PC-3 (cell line): ENCODE results near the gene DCDC2B. TPM values are rescaled to one million over a fixed set of nuclear protein-coding genes. Genes with fewer than 3 reads are reported as not detected.

Experiments used
- ATAC-seq: fragments of 200-7000 bp; cut with Tn5 transposase; 2 replicates; pipeline ENCODE4 v1.9.1; 2020; ENCODE audit warnings: mild to moderate bottlenecking, moderate library complexity
- BruUV-seq: library from RNA; stranded (reverse); fragments of 400-500 nt; replicated peaks from 2 replicates; lab custom pipeline; 2021; lab: Mats Ljungman, UMichigan
- CTCF ChIA-PET: fragments of 300-600 bp; sonication (Branson Sonifier 250); formaldehyde crosslinking; loops from one replicate; lab custom pipeline; 2022; ENCODE audit warnings: antibody characterized with exemption; lab: Charles Lee
- POLR2A ChIA-PET: fragments of 300-600 bp; sonication (Branson Sonifier 250); formaldehyde crosslinking; loops from one replicate; lab custom pipeline; 2022; ENCODE audit warnings: antibody characterized with exemption; ENCODE audit not compliant: unreplicated experiment; lab: Charles Lee
- DNase-seq: peaks from one replicate; pipeline ENCODE4 v3.0.0-alpha.2; 2015
- H2AFZ ChIP-seq: fragments of 300-600 bp; sonication (generic); 2 replicates; pipeline ENCODE4 v1.6.0; 2016; ENCODE audit warnings: antibody characterized with exemption, low read length
- H3F3A ChIP-seq: fragments of 300-600 bp; sonication (generic); one replicate; pipeline ENCODE4 v1.6.0; 2017; ENCODE audit warnings: antibody characterized with exemption, low read length, control low read depth, mild to moderate bottlenecking; ENCODE audit not compliant: unreplicated experiment
- H3K27ac ChIP-seq: fragments of 300-600 bp; sonication (generic); 2 replicates; pipeline ENCODE4 v1.5.1; 2016; ENCODE audit warnings: mild to moderate bottlenecking, low read length
- H3K27me3 ChIP-seq: fragments of 300-600 bp; sonication (generic); 2 replicates; pipeline ENCODE4 v1.6.1; 2016; ENCODE audit warnings: low read length, mixed read lengths
- H3K36me3 ChIP-seq: fragments of 300-600 bp; sonication (generic); 2 replicates; pipeline ENCODE4 v1.6.1; 2016; ENCODE audit warnings: low read depth, mixed run types, low read length, mixed read lengths
- H3K4me1 ChIP-seq: fragments of 300-600 bp; sonication (generic); 2 replicates; pipeline ENCODE4 v1.5.1; 2016; ENCODE audit warnings: low read length; ENCODE audit not compliant: insufficient read depth
- H3K4me2 ChIP-seq: fragments of 300-600 bp; sonication (generic); 2 replicates; pipeline ENCODE4 v1.6.0; 2016; ENCODE audit warnings: low read length
- H3K4me3 ChIP-seq: fragments of 300-600 bp; sonication (generic); 2 replicates; pipeline ENCODE4 v1.5.1; 2016; ENCODE audit warnings: mild to moderate bottlenecking, low read length, mixed read lengths
- H3K79me2 ChIP-seq: fragments of 300-600 bp; sonication (generic); 2 replicates; pipeline ENCODE4 v1.6.1; 2017; ENCODE audit warnings: low read length, mixed read lengths
- H3K9ac ChIP-seq: fragments of 300-600 bp; sonication (generic); 2 replicates; pipeline ENCODE4 v1.6.0; 2016; ENCODE audit warnings: mild to moderate bottlenecking, low read length
- H3K9me2 ChIP-seq: fragments of 300-600 bp; sonication (generic); replicated peaks from 2 replicates; pipeline ENCODE4 v1.6.1; 2016; ENCODE audit warnings: mixed run types, low read length, mixed read lengths
- H3K9me3 ChIP-seq: fragments of 300-600 bp; sonication (generic); 2 replicates; pipeline ENCODE4 v1.6.1; 2016; ENCODE audit warnings: low read length, mixed read lengths
- H4K20me1 ChIP-seq: fragments of 300-600 bp; sonication (generic); 2 replicates; pipeline ENCODE4 v1.6.1; 2016; ENCODE audit warnings: low read length, mixed read lengths
- EZH2 ChIP-seq: fragments of 300-600 bp; sonication (generic); IDR thresholded peaks from one replicate; pipeline ENCODE4 v1.6.1; 2017; ENCODE audit warnings: antibody characterized with exemption, mild to moderate bottlenecking, low read length; ENCODE audit not compliant: unreplicated experiment
- EZH2phosphoT487 ChIP-seq: fragments of 300-600 bp; sonication (generic); IDR thresholded peaks from 2 replicates; pipeline ENCODE4 v1.6.1; 2018; ENCODE audit warnings: mild to moderate bottlenecking, antibody characterized with exemption, low read length, borderline replicate concordance
- intact Hi-C: fragments of 100-400 bp; cut with micrococcal nuclease; formaldehyde crosslinking; loops from 2 replicates; pipeline ENCODE4 v1.9.0; 2023
- total RNA-seq: library from RNA; depleted of rRNA; stranded (reverse); fragments of >200 nt; gene quantifications from 2 replicates; pipeline ENCODE4 v1.2.3, GENCODE V29; 2014
- TF ChIP-seq, protein P1 (sequence below): fragments of 300-600 bp; sonication (generic); conservative IDR thresholded peaks from 2 replicates; pipeline ENCODE4 v1.5.1; 2017; ENCODE audit warnings: antibody characterized with exemption, low read depth, mild to moderate bottlenecking, low read length

The DCDC2B gene
- total RNA-seq, 1 experiment from 2014 or later: not detected

DNA sequence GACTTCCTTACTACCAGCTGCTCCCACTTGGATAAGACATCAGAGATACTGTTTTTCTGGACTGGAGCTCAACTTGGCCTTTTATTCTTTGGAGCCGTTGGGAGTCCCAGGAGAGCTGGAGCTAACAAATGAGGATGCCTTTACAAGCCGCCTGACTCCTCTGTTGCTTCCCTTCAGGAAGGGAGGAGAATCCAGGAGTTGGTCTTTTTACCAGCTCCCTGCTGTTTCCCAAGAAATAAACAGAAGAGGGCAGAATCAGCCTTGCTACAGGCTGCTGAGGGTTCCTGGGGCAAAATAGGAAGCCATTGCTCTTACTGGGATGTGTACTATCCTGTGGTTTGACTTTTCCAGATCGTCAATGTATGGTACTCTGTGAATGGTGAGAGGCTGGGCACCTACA is 14.8 kb downstream of the DCDC2B start:
- no peak overlapping the region for H3K9ac ChIP-seq

DNA sequence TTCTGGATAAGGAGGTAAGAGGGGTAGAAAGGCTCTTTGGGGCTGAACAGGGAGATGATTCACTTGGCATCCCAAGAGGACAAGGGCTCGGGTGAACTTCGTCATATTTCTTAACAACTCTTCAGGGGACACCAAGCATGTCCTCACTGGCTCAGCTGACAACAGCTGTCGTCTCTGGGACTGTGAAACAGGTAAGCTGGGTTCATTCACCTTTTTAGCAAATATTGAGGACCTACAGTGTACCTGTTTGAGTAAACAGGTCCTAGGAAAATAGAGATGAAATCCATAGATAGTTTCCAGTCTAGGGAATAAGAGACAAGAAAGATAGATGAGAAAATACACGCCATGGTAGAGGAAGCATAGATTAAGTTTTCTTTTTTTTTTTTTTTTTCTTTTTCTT is 15.4 kb downstream of the DCDC2B start:
- Histone ChIP-seq H3K9ac (no peak overlapping the region), H3K4me3 (no peak overlapping the region), H3K4me1 (peaks cover 22% of the 10 kb centered on the region), H3K27me3 (no peaks in the 10 kb centered on the region), H3K9me3 (no peaks in the 10 kb centered on the region), H3F3A (no peaks in the 10 kb centered on the region), H4K20me1 (no peaks in the 10 kb centered on the region), H3K27ac (no peak overlapping the region), H3K79me2 (peaks cover 55% of the 10 kb centered on the region), H3K9me2 (no peaks in the 10 kb centered on the region), H3K36me3 (peaks cover 37% of the 10 kb centered on the region), H2AFZ (no peak overlapping the region), H3K4me2 (peak overlapping the region; percentile 93; the same call in 1 of the 2 replicates)
- CTCF ChIA-PET: no interaction called here
- TF ChIP-seq, protein P1, sequence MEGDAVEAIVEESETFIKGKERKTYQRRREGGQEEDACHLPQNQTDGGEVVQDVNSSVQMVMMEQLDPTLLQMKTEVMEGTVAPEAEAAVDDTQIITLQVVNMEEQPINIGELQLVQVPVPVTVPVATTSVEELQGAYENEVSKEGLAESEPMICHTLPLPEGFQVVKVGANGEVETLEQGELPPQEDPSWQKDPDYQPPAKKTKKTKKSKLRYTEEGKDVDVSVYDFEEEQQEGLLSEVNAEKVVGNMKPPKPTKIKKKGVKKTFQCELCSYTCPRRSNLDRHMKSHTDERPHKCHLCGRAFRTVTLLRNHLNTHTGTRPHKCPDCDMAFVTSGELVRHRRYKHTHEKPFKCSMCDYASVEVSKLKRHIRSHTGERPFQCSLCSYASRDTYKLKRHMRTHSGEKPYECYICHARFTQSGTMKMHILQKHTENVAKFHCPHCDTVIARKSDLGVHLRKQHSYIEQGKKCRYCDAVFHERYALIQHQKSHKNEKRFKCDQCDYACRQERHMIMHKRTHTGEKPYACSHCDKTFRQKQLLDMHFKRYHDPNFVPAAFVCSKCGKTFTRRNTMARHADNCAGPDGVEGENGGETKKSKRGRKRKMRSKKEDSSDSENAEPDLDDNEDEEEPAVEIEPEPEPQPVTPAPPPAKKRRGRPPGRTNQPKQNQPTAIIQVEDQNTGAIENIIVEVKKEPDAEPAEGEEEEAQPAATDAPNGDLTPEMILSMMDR: no peak
- TF ChIP-seq EZH2phosphoT487 (no peak), EZH2 (no peak)
- intact Hi-C loops: no loop called here
- POLR2A ChIA-PET: no interaction called here
- DNase-seq (no peak), ATAC-seq (no peak)
- BruUV-seq: no TSS peak

More for the DNA sequence above, 14.8 kb downstream of the DCDC2B start:
- H3K4me2 ChIP-seq: peak overlapping the region; percentile 93
- H3K27ac ChIP-seq: no peak overlapping the region
- intact Hi-C loops: no loop called here
- H3K9me3 ChIP-seq: no peaks in the 10 kb centered on the region
- peak overlapping the region; percentile 86 for H3K4me3 ChIP-seq
- ChIA-PET POLR2A (no interaction called here), CTCF (no interaction called here)
- no peaks in the 10 kb centered on the region for H3K27me3 ChIP-seq
- ATAC-seq (no peak), DNase-seq (no peak)
- no peaks in the 10 kb centered on the region for H3F3A ChIP-seq
- H2AFZ ChIP-seq: no peak overlapping the region
- H4K20me1 ChIP-seq: no peaks in the 10 kb centered on the region
- no peak for TF ChIP-seq EZH2
- no peak for TF ChIP-seq EZH2phosphoT487
- TF ChIP-seq, protein P1: no peak
- H3K9me2 ChIP-seq: no peaks in the 10 kb centered on the region
- H3K4me1 ChIP-seq: peaks cover 22% of the 10 kb centered on the region
- peaks cover 55% of the 10 kb centered on the region for H3K79me2 ChIP-seq
- H3K36me3 ChIP-seq: peaks cover 33% of the 10 kb centered on the region
- no TSS peak for BruUV-seq

DNA sequence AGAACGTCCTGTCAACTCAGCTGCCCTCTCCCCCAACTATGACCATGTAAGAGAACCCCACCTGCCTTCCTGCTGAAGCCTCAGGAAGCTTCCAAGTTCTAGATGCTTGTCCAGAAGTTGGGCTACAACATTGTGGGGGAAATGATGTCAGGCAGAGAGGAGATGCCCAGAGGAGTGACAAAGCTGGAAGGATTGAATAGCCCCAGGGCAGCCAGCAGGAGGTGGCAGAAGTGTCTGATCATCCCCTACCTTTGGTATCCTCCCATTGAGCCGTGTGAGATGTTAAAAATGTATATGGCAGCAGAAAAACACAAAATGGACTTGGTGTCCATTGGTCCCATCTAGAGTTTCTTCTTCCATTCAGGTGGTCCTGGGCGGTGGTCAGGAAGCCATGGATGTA is 19.9 kb downstream of the DCDC2B start:
- H3F3A ChIP-seq: no peaks in the 10 kb centered on the region
- no peak overlapping the region for H2AFZ ChIP-seq
- H3K4me2 ChIP-seq: no peak overlapping the region
- H3K9me3 ChIP-seq: no peaks in the 10 kb centered on the region
- no peak overlapping the region for H3K27ac ChIP-seq
- H3K9ac ChIP-seq: no peak overlapping the region
- intact Hi-C loops: no loop called here
- no peaks in the 10 kb centered on the region for H4K20me1 ChIP-seq
- peaks cover 13% of the 10 kb centered on the region for H3K79me2 ChIP-seq
- TF ChIP-seq EZH2 (no peak), EZH2phosphoT487 (no peak)
- TF ChIP-seq, protein P1: no peak
- H3K4me3 ChIP-seq: no peak overlapping the region
- ChIA-PET POLR2A (no interaction called here), CTCF (no interaction called here)
- DNase-seq: no peak
- H3K4me1 ChIP-seq: peaks cover 3% of the 10 kb centered on the region
- no peak for ATAC-seq
- H3K27me3 ChIP-seq: no peaks in the 10 kb centered on the region
- no TSS peak for BruUV-seq
- H3K9me2 ChIP-seq: no peaks in the 10 kb centered on the region
- peaks cover 45% of the 10 kb centered on the region for H3K36me3 ChIP-seq
